ENCODE measurements around the gene VEGFB.

Gene VEGFB

DNA sequence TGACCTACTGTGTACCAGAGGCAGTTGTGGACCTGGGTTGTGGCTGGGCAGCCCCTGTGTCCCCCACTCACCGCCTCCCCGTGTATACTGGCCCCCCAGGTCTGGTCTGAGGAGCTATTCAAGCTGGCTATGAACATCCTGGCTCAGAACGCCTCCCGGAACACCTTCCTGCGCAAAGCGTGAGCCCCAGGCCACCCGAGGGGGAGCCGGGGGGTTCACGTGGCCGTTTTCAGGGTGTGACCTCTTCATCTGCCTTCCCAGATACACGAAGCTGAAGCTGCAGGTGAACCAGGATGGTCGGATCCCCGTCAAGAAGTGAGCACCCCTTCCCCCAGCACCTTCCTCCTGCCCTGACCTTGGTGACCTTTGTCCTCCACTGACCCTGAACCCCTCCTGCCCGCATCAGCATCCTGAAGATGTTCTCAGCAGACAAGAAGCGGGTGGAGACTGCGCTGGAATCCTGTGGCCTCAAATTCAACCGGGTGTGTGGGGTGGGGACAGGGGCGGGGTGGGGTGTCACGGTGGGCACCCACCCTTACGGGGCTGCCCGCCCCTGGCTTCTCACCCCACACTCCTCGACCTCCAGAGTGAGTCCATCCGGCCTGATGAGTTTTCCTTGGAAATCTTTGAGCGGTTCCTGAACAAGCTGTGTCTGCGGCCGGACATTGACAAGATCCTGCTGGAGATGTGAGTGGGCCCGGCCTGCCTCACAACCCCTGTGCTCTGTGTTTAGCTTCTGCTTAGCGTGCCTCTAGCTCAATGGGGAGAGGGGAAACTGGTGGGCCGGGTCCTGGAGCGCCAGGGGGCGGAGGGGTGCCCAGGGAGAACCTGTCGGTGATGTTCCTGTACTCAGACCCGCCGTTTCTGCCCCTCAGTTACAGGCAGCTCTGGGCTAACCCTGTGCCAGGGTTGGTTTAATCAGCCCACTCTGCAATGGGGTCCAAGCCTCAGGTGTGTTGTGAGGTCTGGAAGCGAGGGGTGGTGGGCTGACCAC is 21.0 kb downstream of the VEGFB start:
- no peak overlapping the region for H3K27ac ChIP-seq
- TF ChIP-seq, protein P1, sequence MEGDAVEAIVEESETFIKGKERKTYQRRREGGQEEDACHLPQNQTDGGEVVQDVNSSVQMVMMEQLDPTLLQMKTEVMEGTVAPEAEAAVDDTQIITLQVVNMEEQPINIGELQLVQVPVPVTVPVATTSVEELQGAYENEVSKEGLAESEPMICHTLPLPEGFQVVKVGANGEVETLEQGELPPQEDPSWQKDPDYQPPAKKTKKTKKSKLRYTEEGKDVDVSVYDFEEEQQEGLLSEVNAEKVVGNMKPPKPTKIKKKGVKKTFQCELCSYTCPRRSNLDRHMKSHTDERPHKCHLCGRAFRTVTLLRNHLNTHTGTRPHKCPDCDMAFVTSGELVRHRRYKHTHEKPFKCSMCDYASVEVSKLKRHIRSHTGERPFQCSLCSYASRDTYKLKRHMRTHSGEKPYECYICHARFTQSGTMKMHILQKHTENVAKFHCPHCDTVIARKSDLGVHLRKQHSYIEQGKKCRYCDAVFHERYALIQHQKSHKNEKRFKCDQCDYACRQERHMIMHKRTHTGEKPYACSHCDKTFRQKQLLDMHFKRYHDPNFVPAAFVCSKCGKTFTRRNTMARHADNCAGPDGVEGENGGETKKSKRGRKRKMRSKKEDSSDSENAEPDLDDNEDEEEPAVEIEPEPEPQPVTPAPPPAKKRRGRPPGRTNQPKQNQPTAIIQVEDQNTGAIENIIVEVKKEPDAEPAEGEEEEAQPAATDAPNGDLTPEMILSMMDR (conservative IDR thresholded peaks at IDR 0.05) = no peak

DNA sequence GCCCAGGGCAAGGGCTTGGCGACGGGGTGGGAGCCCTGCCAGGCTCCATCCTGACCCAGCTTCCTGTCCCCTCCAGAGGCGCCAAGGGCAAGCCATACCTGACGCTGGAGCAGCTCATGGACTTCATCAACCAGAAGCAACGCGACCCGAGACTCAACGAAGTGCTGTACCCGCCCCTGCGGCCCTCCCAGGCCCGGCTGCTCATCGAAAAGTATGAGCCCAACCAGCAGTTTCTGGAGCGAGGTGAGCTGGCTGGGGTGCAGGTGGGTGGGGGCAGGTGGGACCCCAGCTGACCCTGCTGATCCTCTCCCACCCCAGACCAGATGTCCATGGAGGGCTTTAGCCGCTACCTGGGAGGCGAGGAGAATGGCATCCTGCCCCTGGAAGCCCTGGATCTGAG is 21.9 kb downstream of the VEGFB start:
- no peak overlapping the region for H3K27ac ChIP-seq
- TF ChIP-seq, protein P1 (conservative IDR thresholded peaks at IDR 0.05) = no peak

GRCh38 chr11:64258356-64258755 is 24.0 kb downstream of the VEGFB start:
- TF ChIP-seq, protein P1 (conservative IDR thresholded peaks at IDR 0.05) = no peak

DNA sequence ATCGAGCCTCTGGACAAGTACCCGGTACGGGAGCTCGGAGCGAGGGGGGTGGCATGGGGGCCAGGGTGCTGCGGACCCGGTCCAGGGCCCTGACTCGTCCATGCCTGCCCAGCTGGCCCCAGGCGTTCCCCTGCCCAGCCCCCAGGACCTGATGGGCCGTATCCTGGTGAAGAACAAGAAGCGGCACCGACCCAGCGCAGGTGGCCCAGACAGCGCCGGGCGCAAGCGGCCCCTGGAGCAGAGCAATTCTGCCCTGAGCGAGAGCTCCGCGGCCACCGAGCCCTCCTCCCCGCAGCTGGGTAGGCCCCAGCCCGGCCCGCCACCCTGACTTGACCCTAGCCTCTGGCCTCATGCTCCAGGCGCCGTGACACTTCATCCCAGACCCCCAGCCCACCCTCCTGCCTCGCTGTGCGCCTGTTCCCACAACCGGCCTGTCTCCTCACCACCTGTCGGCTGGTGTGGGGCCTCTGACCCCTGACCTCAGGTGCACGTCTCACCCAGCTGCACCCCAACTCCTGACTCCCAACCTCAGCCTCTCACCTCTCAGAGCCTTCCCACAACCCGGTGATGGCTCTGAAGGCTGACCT is 24.7 kb downstream of the VEGFB start:
- H3K27ac ChIP-seq = no peak overlapping the region
- TF ChIP-seq, protein P1 (conservative IDR thresholded peaks at IDR 0.05) = no peak; the same call in 1 of the 2 replicates

More at GRCh38 chr11:64258356-64258755, 24.0 kb downstream of the VEGFB start:
- H3K27ac ChIP-seq = no peak overlapping the region

DNA sequence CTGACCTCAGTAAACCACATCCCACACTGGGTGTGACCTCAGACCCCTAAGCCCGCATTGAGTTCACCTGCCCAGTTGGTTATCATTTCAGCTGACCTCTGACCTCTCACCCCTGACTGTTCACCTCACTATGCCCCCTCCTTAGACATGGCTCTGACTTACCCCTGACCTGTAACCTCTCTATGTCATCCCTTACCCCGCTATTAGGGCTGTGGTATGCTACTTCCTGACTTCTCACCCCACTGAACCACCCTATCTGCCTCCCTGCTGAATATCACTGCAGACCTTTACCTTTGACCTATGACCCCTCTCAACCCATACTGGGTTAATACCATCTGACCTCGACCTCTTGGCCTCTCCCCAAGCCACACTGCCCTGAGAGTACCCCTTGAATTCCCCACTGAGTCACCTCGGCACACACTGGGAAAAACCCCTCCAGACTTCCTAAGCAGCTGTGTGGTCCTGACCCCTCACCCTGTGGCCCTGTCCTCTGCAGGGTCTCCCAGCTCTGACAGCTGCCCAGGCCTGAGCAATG is 25.2 kb downstream of the VEGFB start:
- TF ChIP-seq, protein P1 (conservative IDR thresholded peaks at IDR 0.05) = no peak
- H3K27ac ChIP-seq = no peak overlapping the region

DNA sequence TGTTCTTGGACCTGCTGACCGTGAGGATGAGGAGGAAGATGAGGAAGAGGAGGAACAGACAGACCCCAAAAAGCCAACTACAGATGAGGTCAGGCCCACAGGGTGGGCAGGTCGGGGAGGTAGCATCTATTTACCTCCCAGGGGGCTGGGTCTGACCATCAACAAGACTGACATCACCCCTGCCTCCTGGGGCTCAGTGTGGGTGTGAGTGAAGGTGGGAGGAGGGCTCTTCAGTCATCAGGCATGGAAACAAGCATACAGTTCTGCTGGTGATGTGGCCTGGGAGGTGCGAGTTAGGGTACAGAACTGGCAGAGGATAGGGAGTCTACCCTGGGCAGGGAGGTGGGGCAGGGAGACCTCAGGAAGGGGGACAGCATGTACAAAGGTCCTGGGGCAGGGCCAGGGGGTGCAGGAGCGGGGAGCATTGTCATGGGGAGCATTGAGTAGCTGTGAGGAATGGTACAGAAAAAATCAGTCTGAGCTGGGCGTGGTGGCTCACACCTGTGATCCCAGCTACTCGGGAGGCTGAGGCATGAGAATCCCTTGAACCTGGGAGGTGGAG is 25.8 kb downstream of the VEGFB start:
- H3K27ac ChIP-seq = no peak overlapping the region
- TF ChIP-seq, protein P1 (conservative IDR thresholded peaks at IDR 0.05) = no peak

GRCh38 chr11:64261556-64262080 is 27.2 kb downstream of the VEGFB start:
- H3K27ac ChIP-seq = no peak overlapping the region
- TF ChIP-seq, protein P1 (conservative IDR thresholded peaks at IDR 0.05) = no peak

Measured in VCaP (cell line).